Subcutaneous adipose tissue (tissue), 4 donors: ENCODE measurements around the gene MREG. TPM values are rescaled to one million over a fixed set of nuclear protein-coding genes. Genes with fewer than 3 reads are reported as not detected.

Source experiments
- total RNA-seq, 4 donors: library from RNA; depleted of rRNA; stranded (reverse); fragments of >200 nt; gene quantifications; one replicate each; pipeline ENCODE4 v1.1.0, GENCODE V29; 2016
- TF ChIP-seq, protein P1 (sequence below): fragments of 450-650 bp; IDR thresholded peaks from one replicate; pipeline ENCODE4 v1.5.1; 2016; ENCODE audit warnings: low read depth, mild to moderate bottlenecking, control low read depth, antibody characterized with exemption, moderate library complexity

Gene MREG
- total RNA-seq, 4 donors from 2014 or later, result 3.3 to 13.1 (median 5.7) TPM

DNA sequence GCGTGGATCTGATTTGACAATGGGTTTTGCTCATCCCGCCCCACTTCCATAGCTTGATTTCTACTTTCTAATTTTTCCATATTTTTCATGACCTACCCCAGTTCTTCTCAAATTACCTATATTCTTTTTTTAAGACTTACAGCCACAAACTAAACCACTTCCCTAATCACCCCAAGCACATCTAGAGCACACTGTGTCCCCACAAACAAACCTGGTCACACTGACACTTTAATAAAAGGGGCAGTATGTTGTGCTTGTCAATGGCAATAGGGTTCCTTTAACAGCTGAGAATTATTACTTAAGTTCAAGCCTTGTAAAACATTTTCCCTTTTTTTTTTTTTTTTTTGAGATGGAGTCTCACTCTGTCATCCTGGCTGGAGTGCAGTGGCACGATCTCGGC is 47.1 kb downstream of the MREG start:
- TF ChIP-seq, protein P1, sequence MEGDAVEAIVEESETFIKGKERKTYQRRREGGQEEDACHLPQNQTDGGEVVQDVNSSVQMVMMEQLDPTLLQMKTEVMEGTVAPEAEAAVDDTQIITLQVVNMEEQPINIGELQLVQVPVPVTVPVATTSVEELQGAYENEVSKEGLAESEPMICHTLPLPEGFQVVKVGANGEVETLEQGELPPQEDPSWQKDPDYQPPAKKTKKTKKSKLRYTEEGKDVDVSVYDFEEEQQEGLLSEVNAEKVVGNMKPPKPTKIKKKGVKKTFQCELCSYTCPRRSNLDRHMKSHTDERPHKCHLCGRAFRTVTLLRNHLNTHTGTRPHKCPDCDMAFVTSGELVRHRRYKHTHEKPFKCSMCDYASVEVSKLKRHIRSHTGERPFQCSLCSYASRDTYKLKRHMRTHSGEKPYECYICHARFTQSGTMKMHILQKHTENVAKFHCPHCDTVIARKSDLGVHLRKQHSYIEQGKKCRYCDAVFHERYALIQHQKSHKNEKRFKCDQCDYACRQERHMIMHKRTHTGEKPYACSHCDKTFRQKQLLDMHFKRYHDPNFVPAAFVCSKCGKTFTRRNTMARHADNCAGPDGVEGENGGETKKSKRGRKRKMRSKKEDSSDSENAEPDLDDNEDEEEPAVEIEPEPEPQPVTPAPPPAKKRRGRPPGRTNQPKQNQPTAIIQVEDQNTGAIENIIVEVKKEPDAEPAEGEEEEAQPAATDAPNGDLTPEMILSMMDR, result no peak

DNA sequence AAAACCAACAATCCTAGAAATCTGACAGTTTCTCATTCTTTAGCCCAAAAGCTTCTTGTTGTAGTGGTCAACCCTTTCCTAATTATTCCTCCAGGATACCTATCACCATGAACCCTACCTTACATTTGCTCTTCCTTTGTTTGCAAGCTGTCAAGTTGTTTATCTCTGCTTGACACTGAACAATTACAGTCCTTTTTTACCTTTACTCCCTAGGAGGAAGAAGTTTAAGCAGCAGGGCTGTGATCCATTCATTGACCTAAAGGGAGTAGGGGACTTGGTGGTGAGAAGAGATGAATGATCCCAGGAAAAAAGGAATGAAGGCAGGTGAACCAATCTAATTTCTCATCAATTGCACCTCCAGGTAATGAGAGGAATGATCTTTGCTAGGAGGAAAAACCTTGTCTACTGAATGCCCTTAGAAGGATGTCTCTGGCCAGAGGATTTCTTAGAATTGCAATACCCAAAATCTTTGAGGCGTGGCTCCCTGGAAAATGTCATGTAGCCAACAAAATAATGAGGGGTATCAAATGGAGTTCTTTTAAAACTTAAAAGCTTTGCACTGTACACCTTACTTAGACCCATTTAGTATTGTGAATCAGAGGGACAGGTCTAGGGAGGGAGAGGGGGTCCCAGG is 47.7 kb downstream of the MREG start:
- TF ChIP-seq, protein P1, result no peak

DNA sequence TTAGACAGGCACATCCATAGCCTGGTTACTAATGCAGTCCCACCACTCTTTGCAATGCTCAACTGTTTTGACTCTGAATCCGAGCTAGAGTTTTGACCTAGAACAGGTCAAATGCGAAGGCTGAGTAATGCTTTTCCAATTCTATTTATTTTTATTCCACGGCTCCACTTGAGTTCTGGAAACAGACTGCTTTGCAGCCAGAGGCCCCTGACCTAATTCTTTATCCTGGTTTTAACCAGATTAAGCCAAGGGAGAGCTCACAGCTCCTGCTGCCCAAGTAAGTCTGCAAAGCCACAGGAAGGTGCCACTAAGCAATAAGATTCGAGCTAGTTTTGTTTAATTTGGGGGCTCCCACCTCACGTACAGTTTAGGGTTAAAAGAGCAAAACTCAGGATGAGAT is 51.4 kb downstream of the MREG start:
- TF ChIP-seq, protein P1, result no peak

DNA sequence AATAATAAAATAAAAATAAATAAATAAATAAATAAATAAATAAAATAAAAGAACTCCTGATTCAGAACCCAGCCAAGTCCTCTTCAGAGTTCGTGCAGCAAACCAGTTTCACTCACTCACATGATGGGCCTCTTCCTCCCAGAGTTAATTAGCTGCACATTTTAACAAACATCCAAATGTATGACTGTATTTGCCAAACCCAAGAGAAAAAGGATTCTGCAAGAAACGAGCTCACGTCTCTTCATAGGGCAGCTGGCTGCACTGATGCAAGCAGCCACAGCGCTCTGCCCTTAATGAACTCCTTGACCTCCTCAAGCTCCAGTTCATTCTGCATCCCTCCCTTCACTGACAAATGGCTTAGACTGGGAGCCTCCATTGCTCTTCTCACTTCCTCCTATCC is 55.1 kb downstream of the MREG start:
- TF ChIP-seq, protein P1, result no peak

DNA sequence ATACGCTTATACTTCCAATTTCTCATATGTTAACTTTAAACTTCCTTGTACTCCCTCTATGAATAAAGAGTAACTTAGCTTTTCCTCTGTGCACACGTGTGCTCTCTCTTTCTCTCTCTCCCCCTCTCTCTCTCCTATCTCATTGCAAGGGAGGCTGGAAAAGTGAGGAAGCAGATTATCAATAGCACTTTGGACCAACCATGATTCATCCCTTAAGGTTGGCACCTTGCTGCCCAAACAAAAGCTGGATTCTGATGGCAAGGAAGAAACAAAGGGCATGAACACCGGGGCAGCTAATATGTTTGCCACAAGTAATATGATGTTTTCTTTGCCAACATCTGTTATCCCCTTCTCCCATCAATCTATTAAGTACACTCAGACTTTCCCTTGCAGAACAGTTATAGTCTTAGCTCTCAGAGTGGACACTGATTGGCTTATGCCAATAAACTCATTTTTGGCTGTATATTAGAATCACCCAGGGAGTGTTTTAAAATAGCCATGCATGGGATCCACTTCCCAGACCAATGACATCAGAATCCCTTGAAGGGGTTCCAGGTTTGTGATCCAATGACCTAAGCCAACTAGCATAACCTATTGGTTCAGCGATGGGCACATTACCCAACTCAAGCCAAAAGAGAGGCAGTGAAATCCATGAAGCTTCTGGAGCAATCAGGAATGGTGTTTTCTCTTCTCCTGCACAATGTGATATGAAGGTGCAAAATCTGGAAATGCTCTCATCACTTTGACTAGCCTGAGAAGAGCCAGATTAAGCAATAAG is 60.3 kb downstream of the MREG start:
- TF ChIP-seq, protein P1, result no peak

DNA sequence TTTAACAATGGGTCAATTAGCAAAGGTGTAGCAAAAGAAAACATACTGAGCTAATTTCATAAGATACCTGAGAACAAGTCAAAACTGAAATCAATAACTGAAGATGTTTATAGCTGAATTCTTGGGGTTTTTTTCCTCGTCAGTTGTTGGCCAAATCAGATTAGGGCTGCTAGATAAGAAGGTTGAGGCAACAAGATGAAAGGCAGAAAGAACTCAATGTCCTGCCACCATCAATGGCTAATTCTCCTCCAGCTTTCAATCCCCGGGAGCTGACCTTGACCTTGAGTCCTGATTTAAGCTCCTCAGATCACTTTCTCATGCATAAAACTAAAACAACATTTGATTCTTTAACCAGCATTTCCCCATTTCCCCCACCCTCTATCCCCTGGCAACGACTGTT is 61.8 kb downstream of the MREG start:
- TF ChIP-seq, protein P1, result no peak

DNA sequence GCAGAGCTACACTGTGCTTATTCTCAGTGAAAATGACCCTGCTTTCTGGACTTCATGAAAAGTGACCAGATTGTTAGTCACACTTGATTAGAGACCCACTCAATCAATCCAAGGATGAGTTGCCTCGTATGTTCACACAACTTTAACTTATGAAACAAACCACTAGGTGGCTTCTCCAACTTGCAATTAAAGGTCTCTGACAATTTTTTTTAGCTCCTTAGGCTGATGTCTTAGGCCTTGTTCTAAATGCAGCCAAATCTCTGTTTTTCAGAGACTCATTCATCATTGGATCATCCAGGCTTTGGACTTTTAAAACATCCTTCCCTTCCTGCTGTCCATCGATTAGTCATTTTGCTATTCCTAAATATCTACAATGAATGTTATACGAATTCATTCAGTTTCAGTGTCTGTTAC is 63.4 kb downstream of the MREG start:
- TF ChIP-seq, protein P1, result no peak
